ENCODE results near the gene DLGAP1. TPM values are rescaled to one million over a fixed set of nuclear protein-coding genes. Genes with fewer than 3 reads are reported as not detected.

DLGAP1 gene
- total and polyA plus RNA-seq, 10 of the 15 experiments (the other 5 are each of a cell fraction or from before 2014, with no cell fraction given) = 0.23 to 27.6 (median 1.9) TPM

DNA sequence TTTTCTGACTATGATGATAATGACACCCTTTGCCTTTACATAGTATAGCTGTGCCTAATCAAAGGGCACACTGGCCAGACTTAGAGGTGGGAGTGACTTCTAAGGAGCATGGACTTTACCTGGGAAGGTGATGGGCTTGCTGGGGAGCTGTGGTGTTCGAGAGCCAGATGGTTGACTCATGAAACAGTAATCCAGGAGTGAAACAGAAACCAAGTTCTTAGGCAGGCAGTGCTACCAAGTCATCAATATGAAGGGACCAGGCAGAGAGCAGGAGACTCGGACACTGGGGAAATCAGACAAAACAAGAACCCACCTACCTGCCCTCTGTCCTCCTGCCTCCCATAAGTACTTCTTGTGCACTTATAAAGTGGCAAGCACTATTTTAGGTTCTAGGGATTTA is 430.4 kb downstream of the DLGAP1 start:
- no peak for FAIRE-seq
- ATAC-seq = peak; percentile 36; the same call in 1 of the 3 replicates
- Histone ChIP-seq H3K79me2 (ENCODE audit: control insufficient read depth, insufficient read depth, low read length) (no peaks in the 10 kb centered on the region), H3K4me3 (no peak overlapping the region), H3K4me1 (ENCODE audit: control insufficient read depth, insufficient read depth, low read length) (no peaks in the 10 kb centered on the region), H2AFZ (ENCODE audit: control insufficient read depth, low read depth, low read length) (no peak overlapping the region), H3K27me3 (replicated peaks in 1 of 2; ENCODE audit: control insufficient read depth in 2 of 2, insufficient read depth in 2 of 2, low read length in 1 of 2) (no peaks in the 10 kb centered on the region), H3K4me2 (ENCODE audit: control insufficient read depth, insufficient read depth) (no peak overlapping the region), H4K20me1 (ENCODE audit: control insufficient read depth, insufficient read depth) (no peaks in the 10 kb centered on the region), H3K9ac (ENCODE audit: control insufficient read depth, insufficient read depth, low read length) (no peak overlapping the region), H3K27ac (ENCODE audit: control insufficient read depth, insufficient read depth) (no peak overlapping the region), H3K36me3 (ENCODE audit: control insufficient read depth in 2 of 2, insufficient read depth in 2 of 2, low read length in 1 of 2) (peaks cover 0 to 1% of the 10 kb centered on the region in 2 experiments; a peak in 2 of 4 replicates), H3K9me3 (replicated peaks; ENCODE audit: control insufficient read depth, insufficient read depth, low read length) (no peaks in the 10 kb centered on the region; the same call in 2 of the 3 replicates)
- no TSS peak for BruUV-seq (replicated peaks)
- in situ Hi-C loops (cut with MboI) = no loop called here
- no peak for DNase-seq (ENCODE audit: low read depth, low spot score)
- intact Hi-C loops (cut with micrococcal nuclease; ENCODE audit: unreplicated experiment) = no loop called here
- 50% methylated on average over 2 of the region's 2 CpGs for WGBS (ENCODE audit: insufficient coverage, insufficient replicate concordance, low lambda C conversion rate, missing lambda C conversion rate)
- ChIA-PET SMC1A (ENCODE audit: uncharacterized antibody, unreplicated experiment) (interaction anchor here (2.0 to 2.2 kb wide), 3 partner anchors 7 to 50 kb away, joined by 5 to 10 read pairs (median 7); no protein-coding TSS in a partner anchor), POLR2A (no interaction called here), CTCF (interaction anchor here (1.6 kb wide), 1 partner anchor 253 kb away, joined by 4 read pairs; no protein-coding TSS in a partner anchor), RAD21 (ENCODE audit: unreplicated experiment) (no interaction called here)
- TF ChIP-seq CHD2 (IDR thresholded peaks at IDR 0.05; ENCODE audit: borderline replicate concordance, low read depth, low read length) = no peak
- no peak for TF ChIP-seq PAX5 (IDR thresholded peaks at IDR 0.05; ENCODE audit: borderline replicate concordance, low read depth, low read length)
- TF ChIP-seq SMARCA5 (IDR thresholded peaks at IDR 0.05) = no peak
- TF ChIP-seq EP300 (IDR thresholded peaks at IDR 0.05; ENCODE audit: borderline replicate concordance in 1 of 2, control insufficient read depth in 1 of 2, low read depth in 2 of 2, low read length in 2 of 2) = no peak
- TF ChIP-seq, protein P1, sequence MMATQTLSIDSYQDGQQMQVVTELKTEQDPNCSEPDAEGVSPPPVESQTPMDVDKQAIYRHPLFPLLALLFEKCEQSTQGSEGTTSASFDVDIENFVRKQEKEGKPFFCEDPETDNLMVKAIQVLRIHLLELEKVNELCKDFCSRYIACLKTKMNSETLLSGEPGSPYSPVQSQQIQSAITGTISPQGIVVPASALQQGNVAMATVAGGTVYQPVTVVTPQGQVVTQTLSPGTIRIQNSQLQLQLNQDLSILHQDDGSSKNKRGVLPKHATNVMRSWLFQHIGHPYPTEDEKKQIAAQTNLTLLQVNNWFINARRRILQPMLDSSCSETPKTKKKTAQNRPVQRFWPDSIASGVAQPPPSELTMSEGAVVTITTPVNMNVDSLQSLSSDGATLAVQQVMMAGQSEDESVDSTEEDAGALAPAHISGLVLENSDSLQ (IDR thresholded peaks at IDR 0.05) = no peak
- TF ChIP-seq, protein P2, sequence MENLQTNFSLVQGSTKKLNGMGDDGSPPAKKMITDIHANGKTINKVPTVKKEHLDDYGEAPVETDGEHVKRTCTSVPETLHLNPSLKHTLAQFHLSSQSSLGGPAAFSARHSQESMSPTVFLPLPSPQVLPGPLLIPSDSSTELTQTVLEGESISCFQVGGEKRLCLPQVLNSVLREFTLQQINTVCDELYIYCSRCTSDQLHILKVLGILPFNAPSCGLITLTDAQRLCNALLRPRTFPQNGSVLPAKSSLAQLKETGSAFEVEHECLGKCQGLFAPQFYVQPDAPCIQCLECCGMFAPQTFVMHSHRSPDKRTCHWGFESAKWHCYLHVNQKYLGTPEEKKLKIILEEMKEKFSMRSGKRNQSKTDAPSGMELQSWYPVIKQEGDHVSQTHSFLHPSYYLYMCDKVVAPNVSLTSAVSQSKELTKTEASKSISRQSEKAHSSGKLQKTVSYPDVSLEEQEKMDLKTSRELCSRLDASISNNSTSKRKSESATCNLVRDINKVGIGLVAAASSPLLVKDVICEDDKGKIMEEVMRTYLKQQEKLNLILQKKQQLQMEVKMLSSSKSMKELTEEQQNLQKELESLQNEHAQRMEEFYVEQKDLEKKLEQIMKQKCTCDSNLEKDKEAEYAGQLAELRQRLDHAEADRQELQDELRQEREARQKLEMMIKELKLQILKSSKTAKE (IDR thresholded peaks at IDR 0.05; ENCODE audit: low read depth, poor library complexity, severe bottlenecking) = no peak
- TF ChIP-seq ZNF217 (IDR thresholded peaks at IDR 0.05) = no peak
- TF ChIP-seq STAT1 (conservative IDR thresholded peaks at IDR 0.05) = no peak
- TF ChIP-seq CBX5 (IDR thresholded peaks at IDR 0.05; ENCODE audit: low read depth) = no peak
- TF ChIP-seq GATAD2B (conservative IDR thresholded peaks at IDR 0.05; ENCODE audit: low read depth) = no peak
- TF ChIP-seq NFYB (IDR thresholded peaks at IDR 0.05; ENCODE audit: insufficient read depth, low read depth, low read length) = no peak
- TF ChIP-seq SRF (IDR thresholded peaks at IDR 0.05; ENCODE audit: low read depth in 2 of 2, low read length in 2 of 2) = no peak
- TF ChIP-seq, protein P3, sequence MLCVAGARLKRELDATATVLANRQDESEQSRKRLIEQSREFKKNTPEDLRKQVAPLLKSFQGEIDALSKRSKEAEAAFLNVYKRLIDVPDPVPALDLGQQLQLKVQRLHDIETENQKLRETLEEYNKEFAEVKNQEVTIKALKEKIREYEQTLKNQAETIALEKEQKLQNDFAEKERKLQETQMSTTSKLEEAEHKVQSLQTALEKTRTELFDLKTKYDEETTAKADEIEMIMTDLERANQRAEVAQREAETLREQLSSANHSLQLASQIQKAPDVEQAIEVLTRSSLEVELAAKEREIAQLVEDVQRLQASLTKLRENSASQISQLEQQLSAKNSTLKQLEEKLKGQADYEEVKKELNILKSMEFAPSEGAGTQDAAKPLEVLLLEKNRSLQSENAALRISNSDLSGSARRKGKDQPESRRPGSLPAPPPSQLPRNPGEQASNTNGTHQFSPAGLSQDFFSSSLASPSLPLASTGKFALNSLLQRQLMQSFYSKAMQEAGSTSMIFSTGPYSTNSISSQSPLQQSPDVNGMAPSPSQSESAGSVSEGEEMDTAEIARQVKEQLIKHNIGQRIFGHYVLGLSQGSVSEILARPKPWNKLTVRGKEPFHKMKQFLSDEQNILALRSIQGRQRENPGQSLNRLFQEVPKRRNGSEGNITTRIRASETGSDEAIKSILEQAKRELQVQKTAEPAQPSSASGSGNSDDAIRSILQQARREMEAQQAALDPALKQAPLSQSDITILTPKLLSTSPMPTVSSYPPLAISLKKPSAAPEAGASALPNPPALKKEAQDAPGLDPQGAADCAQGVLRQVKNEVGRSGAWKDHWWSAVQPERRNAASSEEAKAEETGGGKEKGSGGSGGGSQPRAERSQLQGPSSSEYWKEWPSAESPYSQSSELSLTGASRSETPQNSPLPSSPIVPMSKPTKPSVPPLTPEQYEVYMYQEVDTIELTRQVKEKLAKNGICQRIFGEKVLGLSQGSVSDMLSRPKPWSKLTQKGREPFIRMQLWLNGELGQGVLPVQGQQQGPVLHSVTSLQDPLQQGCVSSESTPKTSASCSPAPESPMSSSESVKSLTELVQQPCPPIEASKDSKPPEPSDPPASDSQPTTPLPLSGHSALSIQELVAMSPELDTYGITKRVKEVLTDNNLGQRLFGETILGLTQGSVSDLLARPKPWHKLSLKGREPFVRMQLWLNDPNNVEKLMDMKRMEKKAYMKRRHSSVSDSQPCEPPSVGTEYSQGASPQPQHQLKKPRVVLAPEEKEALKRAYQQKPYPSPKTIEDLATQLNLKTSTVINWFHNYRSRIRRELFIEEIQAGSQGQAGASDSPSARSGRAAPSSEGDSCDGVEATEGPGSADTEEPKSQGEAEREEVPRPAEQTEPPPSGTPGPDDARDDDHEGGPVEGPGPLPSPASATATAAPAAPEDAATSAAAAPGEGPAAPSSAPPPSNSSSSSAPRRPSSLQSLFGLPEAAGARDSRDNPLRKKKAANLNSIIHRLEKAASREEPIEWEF (IDR thresholded peaks at IDR 0.05; ENCODE audit: insufficient replicate concordance, low read depth, low read length) = no peak
- TF ChIP-seq KDM1A (IDR thresholded peaks at IDR 0.05; ENCODE audit: borderline replicate concordance) = no peak
- no peak for TF ChIP-seq YBX1 (IDR thresholded peaks at IDR 0.05)
